ENCODE data around the gene MUC4.

The MUC4 gene

DNA sequence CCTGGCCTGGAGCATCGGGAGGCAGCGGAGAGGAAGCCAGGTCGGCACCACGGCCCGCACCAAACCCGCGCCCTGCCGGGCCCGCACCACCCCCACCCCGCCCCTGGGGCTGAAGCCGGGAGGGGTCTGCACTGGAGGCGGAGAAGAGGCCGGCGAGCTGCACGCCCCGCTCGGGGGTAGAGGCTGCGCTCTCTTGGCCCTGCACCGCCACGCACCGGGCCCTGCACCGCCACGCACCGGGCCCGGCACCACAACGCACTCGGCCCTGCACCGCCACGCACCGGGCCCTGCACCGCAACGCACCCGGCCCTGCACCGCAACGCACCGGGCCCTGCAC, 49.5 kb downstream of the MUC4 start:
- no peaks in the 10 kb centered on the region for H3K36me3 ChIP-seq (ENCODE audit: low read length)
- H3K4me2 ChIP-seq (ENCODE audit: low read depth, low read length, poor library complexity, severe bottlenecking) = no peak overlapping the region
- H2AFZ ChIP-seq (ENCODE audit: low read depth, low read length, severe bottlenecking) = no peak overlapping the region
- no peaks in the 10 kb centered on the region for H4K20me1 ChIP-seq (ENCODE audit: low read depth, low read length)
- no peak for TF ChIP-seq EZH2phosphoT487 (conservative IDR thresholded peaks at IDR 0.05; ENCODE audit: low read length)
- TF ChIP-seq, protein P1, sequence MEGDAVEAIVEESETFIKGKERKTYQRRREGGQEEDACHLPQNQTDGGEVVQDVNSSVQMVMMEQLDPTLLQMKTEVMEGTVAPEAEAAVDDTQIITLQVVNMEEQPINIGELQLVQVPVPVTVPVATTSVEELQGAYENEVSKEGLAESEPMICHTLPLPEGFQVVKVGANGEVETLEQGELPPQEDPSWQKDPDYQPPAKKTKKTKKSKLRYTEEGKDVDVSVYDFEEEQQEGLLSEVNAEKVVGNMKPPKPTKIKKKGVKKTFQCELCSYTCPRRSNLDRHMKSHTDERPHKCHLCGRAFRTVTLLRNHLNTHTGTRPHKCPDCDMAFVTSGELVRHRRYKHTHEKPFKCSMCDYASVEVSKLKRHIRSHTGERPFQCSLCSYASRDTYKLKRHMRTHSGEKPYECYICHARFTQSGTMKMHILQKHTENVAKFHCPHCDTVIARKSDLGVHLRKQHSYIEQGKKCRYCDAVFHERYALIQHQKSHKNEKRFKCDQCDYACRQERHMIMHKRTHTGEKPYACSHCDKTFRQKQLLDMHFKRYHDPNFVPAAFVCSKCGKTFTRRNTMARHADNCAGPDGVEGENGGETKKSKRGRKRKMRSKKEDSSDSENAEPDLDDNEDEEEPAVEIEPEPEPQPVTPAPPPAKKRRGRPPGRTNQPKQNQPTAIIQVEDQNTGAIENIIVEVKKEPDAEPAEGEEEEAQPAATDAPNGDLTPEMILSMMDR (IDR thresholded peaks at IDR 0.05; ENCODE audit: insufficient read depth, low read length, poor library complexity, severe bottlenecking) = no peak
- no peak overlapping the region for H3K4me3 ChIP-seq (ENCODE audit: insufficient read depth, low read length, poor library complexity, severe bottlenecking)
- no peaks in the 10 kb centered on the region for H3K79me2 ChIP-seq (ENCODE audit: insufficient read depth, low read length)
- H3K27me3 ChIP-seq (ENCODE audit: low read length) = no peaks in the 10 kb centered on the region
- no peaks in the 10 kb centered on the region for H3K9me3 ChIP-seq (ENCODE audit: insufficient read depth, low read length)
- H3K9ac ChIP-seq (ENCODE audit: low read length) = no peak overlapping the region
- H3K9me2 ChIP-seq (replicated peaks; ENCODE audit: insufficient read depth, low read length) = no peaks in the 10 kb centered on the region
- no peaks in the 10 kb centered on the region for H3F3A ChIP-seq (ENCODE audit: insufficient read depth)
- no peak overlapping the region for H3K27ac ChIP-seq (ENCODE audit: low read depth, low read length)

DNA sequence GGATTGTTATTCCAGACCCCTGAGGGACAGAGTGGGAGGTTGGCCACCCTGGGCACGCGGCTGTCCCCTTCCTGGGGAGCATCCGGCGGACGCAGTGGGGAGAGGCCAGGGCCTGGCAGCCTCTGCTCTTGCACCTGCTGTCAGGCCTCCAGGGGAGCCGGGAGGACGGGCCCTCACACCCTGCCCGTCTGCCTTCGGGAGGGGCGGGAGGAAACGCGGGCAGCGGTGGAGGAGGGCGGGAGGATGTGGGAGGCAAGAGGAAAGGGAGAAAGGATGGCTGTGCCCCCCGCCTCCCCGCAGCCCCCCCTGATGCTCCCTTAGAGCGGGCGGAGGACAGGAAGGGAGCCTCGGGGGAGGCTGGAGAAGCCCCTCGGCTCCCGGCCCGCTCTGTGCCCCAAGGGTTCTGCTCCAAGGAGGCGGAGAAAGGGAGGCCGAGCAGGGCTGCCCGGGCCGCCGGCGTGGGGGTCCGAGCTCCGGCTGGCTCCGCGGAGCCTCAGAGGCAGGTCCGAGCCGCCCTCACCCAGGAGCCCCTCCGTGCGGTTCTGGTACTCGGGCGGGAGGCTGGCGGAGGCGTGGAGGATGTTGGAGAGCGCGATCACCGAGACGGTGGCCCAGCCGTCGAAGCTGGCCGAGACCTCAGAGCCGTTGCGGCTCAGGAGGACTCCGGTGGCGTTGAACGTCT, 50.0 kb downstream of the MUC4 start:
- Histone ChIP-seq H3K27ac (ENCODE audit: low read depth, low read length) (no peak overlapping the region), H3K9me3 (ENCODE audit: insufficient read depth, low read length) (no peaks in the 10 kb centered on the region), H3K36me3 (ENCODE audit: low read length) (no peaks in the 10 kb centered on the region), H3F3A (ENCODE audit: insufficient read depth) (no peaks in the 10 kb centered on the region), H3K27me3 (ENCODE audit: low read length) (no peaks in the 10 kb centered on the region), H3K9me2 (replicated peaks; ENCODE audit: insufficient read depth, low read length) (no peaks in the 10 kb centered on the region), H3K4me3 (ENCODE audit: insufficient read depth, low read length, poor library complexity, severe bottlenecking) (no peak overlapping the region), H2AFZ (ENCODE audit: low read depth, low read length, severe bottlenecking) (no peak overlapping the region), H4K20me1 (ENCODE audit: low read depth, low read length) (no peaks in the 10 kb centered on the region), H3K9ac (ENCODE audit: low read length) (no peak overlapping the region), H3K79me2 (ENCODE audit: insufficient read depth, low read length) (no peaks in the 10 kb centered on the region), H3K4me2 (ENCODE audit: low read depth, low read length, poor library complexity, severe bottlenecking) (no peak overlapping the region)
- no peak for TF ChIP-seq EZH2phosphoT487 (conservative IDR thresholded peaks at IDR 0.05; ENCODE audit: low read length)
- TF ChIP-seq, protein P1 (IDR thresholded peaks at IDR 0.05; ENCODE audit: insufficient read depth, low read length, poor library complexity, severe bottlenecking) = no peak

DNA sequence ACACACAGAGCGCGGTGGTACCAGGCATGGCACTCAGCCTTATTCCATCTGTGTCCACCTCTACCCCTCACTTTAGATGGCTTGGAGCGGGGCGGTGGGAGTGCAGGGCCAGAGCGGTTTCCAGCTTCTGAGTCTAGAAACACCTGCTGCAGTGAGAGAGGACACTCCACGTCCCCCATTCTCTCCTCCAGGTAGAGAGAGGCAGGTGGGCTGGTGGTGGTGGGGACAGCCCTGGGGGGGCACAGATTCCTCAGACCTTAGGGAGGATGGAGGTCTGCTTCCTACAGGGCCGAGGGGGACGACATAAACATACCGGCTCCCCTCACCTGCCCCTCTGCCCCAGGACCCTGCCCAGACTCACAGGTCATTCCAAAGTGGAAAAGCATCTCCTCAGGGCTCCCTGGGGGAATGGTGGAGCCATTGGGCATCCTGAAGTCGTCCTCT, 50.6 kb downstream of the MUC4 start:
- no peaks in the 10 kb centered on the region for H4K20me1 ChIP-seq (ENCODE audit: low read depth, low read length)
- no peak overlapping the region for H3K27ac ChIP-seq (ENCODE audit: low read depth, low read length)
- no peak for TF ChIP-seq EZH2phosphoT487 (conservative IDR thresholded peaks at IDR 0.05; ENCODE audit: low read length)
- TF ChIP-seq, protein P1 (IDR thresholded peaks at IDR 0.05; ENCODE audit: insufficient read depth, low read length, poor library complexity, severe bottlenecking) = no peak
- no peaks in the 10 kb centered on the region for H3F3A ChIP-seq (ENCODE audit: insufficient read depth)
- H3K27me3 ChIP-seq (ENCODE audit: low read length) = no peaks in the 10 kb centered on the region
- H3K36me3 ChIP-seq (ENCODE audit: low read length) = no peaks in the 10 kb centered on the region
- H3K9ac ChIP-seq (ENCODE audit: low read length) = no peak overlapping the region
- H3K79me2 ChIP-seq (ENCODE audit: insufficient read depth, low read length) = no peaks in the 10 kb centered on the region
- no peak overlapping the region for H3K4me2 ChIP-seq (ENCODE audit: low read depth, low read length, poor library complexity, severe bottlenecking)
- H2AFZ ChIP-seq (ENCODE audit: low read depth, low read length, severe bottlenecking) = no peak overlapping the region
- no peaks in the 10 kb centered on the region for H3K9me3 ChIP-seq (ENCODE audit: insufficient read depth, low read length)
- no peaks in the 10 kb centered on the region for H3K9me2 ChIP-seq (replicated peaks; ENCODE audit: insufficient read depth, low read length)
- H3K4me3 ChIP-seq (ENCODE audit: insufficient read depth, low read length, poor library complexity, severe bottlenecking) = no peak overlapping the region

Measured in SU-DHL-6 (cell line).